ENCODE measurements around the gene SGK2. TPM values are rescaled to one million over a fixed set of nuclear protein-coding genes. Genes with fewer than 3 reads are reported as not detected.

The SGK2 gene
- total RNA-seq, 1 donor from 2014 or later: 2.5 TPM

GRCh38 chr20:43533060-43533459, 25.8 kb upstream of the SGK2 start:
- Mint-ChIP-seq H3K9me3 (ENCODE audit: unreplicated experiment) (no peaks in the 10 kb centered on the region), H3K36me3 (ENCODE audit: unreplicated experiment) (no peaks in the 10 kb centered on the region)
- no peak for DNase-seq (ENCODE audit: extremely low spot score, unreplicated experiment)

GRCh38 chr20:43534016-43534415, 24.8 kb upstream of the SGK2 start:
- Mint-ChIP-seq H3K27me3 (ENCODE audit: unreplicated experiment) (no peaks in the 10 kb centered on the region), H3K4me1 (ENCODE audit: unreplicated experiment) (no peaks in the 10 kb centered on the region), H3K36me3 (ENCODE audit: unreplicated experiment) (no peaks in the 10 kb centered on the region), H3K4me3 (ENCODE audit: unreplicated experiment) (no peak overlapping the region), H3K27ac (ENCODE audit: unreplicated experiment) (no peak overlapping the region), H3K9me3 (ENCODE audit: unreplicated experiment) (no peaks in the 10 kb centered on the region)
- no peak for DNase-seq (ENCODE audit: extremely low spot score, unreplicated experiment)
- no peak for TF ChIP-seq CTCF (IDR thresholded peaks at IDR 0.05)

More at GRCh38 chr20:43533060-43533459, 25.8 kb upstream of the SGK2 start:
- H3K27ac Mint-ChIP-seq (ENCODE audit: unreplicated experiment): no peak overlapping the region
- no peak overlapping the region for H3K4me3 Mint-ChIP-seq (ENCODE audit: unreplicated experiment)
- H3K27me3 Mint-ChIP-seq (ENCODE audit: unreplicated experiment): no peaks in the 10 kb centered on the region
- no peaks in the 10 kb centered on the region for H3K4me1 Mint-ChIP-seq (ENCODE audit: unreplicated experiment)
- TF ChIP-seq CTCF (IDR thresholded peaks at IDR 0.05): no peak

GRCh38 chr20:43534791-43535350, 24.0 kb upstream of the SGK2 start:
- Mint-ChIP-seq H3K36me3 (ENCODE audit: unreplicated experiment) (no peaks in the 10 kb centered on the region), H3K4me1 (ENCODE audit: unreplicated experiment) (no peaks in the 10 kb centered on the region), H3K9me3 (ENCODE audit: unreplicated experiment) (no peaks in the 10 kb centered on the region), H3K27ac (ENCODE audit: unreplicated experiment) (no peak overlapping the region), H3K4me3 (ENCODE audit: unreplicated experiment) (no peak overlapping the region), H3K27me3 (ENCODE audit: unreplicated experiment) (no peaks in the 10 kb centered on the region)
- no peak for TF ChIP-seq CTCF (IDR thresholded peaks at IDR 0.05)
- DNase-seq (ENCODE audit: extremely low spot score, unreplicated experiment): no peak

- no peak overlapping the region for H3K4me3 Mint-ChIP-seq (ENCODE audit: unreplicated experiment)
- H3K27me3 Mint-ChIP-seq (ENCODE audit: unreplicated experiment): no peaks in the 10 kb centered on the region
- H3K9me3 Mint-ChIP-seq (ENCODE audit: unreplicated experiment): no peaks in the 10 kb centered on the region
- DNase-seq (ENCODE audit: extremely low spot score, unreplicated experiment): no peak
- no peak for TF ChIP-seq CTCF (IDR thresholded peaks at IDR 0.05)
- no peaks in the 10 kb centered on the region for H3K36me3 Mint-ChIP-seq (ENCODE audit: unreplicated experiment)
- no peak overlapping the region for H3K27ac Mint-ChIP-seq (ENCODE audit: unreplicated experiment)
- no peaks in the 10 kb centered on the region for H3K4me1 Mint-ChIP-seq (ENCODE audit: unreplicated experiment)
Measured at GRCh38 chr20:43535370-43536004, 23.3 kb upstream of the SGK2 start.

- H3K27ac Mint-ChIP-seq (ENCODE audit: unreplicated experiment): no peak overlapping the region
- no peak for TF ChIP-seq CTCF (IDR thresholded peaks at IDR 0.05)
- no peak for DNase-seq (ENCODE audit: extremely low spot score, unreplicated experiment)
- no peak overlapping the region for H3K4me3 Mint-ChIP-seq (ENCODE audit: unreplicated experiment)
- no peaks in the 10 kb centered on the region for H3K9me3 Mint-ChIP-seq (ENCODE audit: unreplicated experiment)
- H3K36me3 Mint-ChIP-seq (ENCODE audit: unreplicated experiment): no peaks in the 10 kb centered on the region
- no peaks in the 10 kb centered on the region for H3K27me3 Mint-ChIP-seq (ENCODE audit: unreplicated experiment)
- peaks cover 2% of the 10 kb centered on the region for H3K4me1 Mint-ChIP-seq (ENCODE audit: unreplicated experiment)
Measured at GRCh38 chr20:43536041-43536816, 22.6 kb upstream of the SGK2 start.
